DND-41 (cell line): Measurements from ENCODE around the gene METRN.
A peak's percentile ranks its signal among the peaks of the same experiment; 100 is the strongest.
"Not testable (repeated sequence)": the region's sequence is repeated elsewhere in the genome, so short reads cannot be mapped to it uniquely, and the experiment has no call there.

Source experiments
- ATAC-seq: fragments of 200-7000 bp; cut with Tn5 transposase; 3 replicates; pipeline ENCODE4 v1.9.1; 2021; ENCODE audit warnings: low read depth; ENCODE audit not compliant: insufficient read depth
- DNase-seq: peaks from one replicate; pipeline ENCODE4 v3.0.0-alpha.2; 2020
- H2AFZ ChIP-seq: 2 replicates; pipeline ENCODE4 v1.6.0; 2012; ENCODE audit warnings: low read depth, low read length
- H3K27ac ChIP-seq: 2 replicates; pipeline ENCODE4 v1.5.1; 2012; ENCODE audit warnings: low read length, inconsistent platforms
- H3K27me3 ChIP-seq: fragments of 200-600 bp; sonication (generic); 2 replicates; pipeline ENCODE4 v1.6.0; 2012; ENCODE audit warnings: low read length, mild to moderate bottlenecking, inconsistent platforms; ENCODE audit not compliant: insufficient read depth, poor library complexity
- H3K36me3 ChIP-seq: 2 replicates; pipeline ENCODE4 v1.5.1; 2012; ENCODE audit warnings: low read length, inconsistent platforms; ENCODE audit not compliant: insufficient read depth
- H3K4me1 ChIP-seq: 2 replicates; pipeline ENCODE4 v1.5.1; 2012; ENCODE audit warnings: mild to moderate bottlenecking, low read length; ENCODE audit not compliant: insufficient read depth
- H3K4me2 ChIP-seq: 2 replicates; pipeline ENCODE4 v1.6.0; 2012; ENCODE audit warnings: mild to moderate bottlenecking, moderate library complexity, low read length, inconsistent platforms; ENCODE audit not compliant: insufficient read depth
- H3K4me3 ChIP-seq, 2 experiments: fragments of 200-600 bp in 1 of 2; shearing (Covaris generic) in 1 of 2; 2 replicates each; pipeline ENCODE4 v1.5.1; 2012 to 2016; ENCODE audit warnings: inconsistent platforms in 2 of 2, low read length in 2 of 2, mild to moderate bottlenecking in 2 of 2, low read depth in 1 of 2, moderate library complexity in 1 of 2
- H3K79me2 ChIP-seq: 2 replicates; pipeline ENCODE4 v1.6.0; 2012; ENCODE audit warnings: low read length, inconsistent platforms; ENCODE audit not compliant: insufficient read depth
- H3K9ac ChIP-seq: 2 replicates; pipeline ENCODE4 v1.6.0; 2012; ENCODE audit warnings: low read depth, mild to moderate bottlenecking, inconsistent platforms, low read length, moderate library complexity
- H3K9me3 ChIP-seq: 2 replicates; pipeline ENCODE4 v1.5.1; 2012; ENCODE audit warnings: low read length, moderate library complexity, mild to moderate bottlenecking, inconsistent platforms; ENCODE audit not compliant: insufficient read depth, severe bottlenecking
- H4K20me1 ChIP-seq: 2 replicates; pipeline ENCODE4 v1.6.0; 2012; ENCODE audit warnings: low read length; ENCODE audit not compliant: insufficient read depth
- CTCF ChIP-seq: IDR thresholded peaks from 2 replicates; pipeline ENCODE4 v1.5.1; 2012; ENCODE audit warnings: borderline replicate concordance, low read length, moderate library complexity, mild to moderate bottlenecking; ENCODE audit not compliant: poor library complexity, severe bottlenecking; ENCODE audit errors: extremely low read depth
- EZH2 ChIP-seq: IDR thresholded peaks from 3 replicates; pipeline ENCODE4 v1.6.1; 2012; ENCODE audit warnings: borderline replicate concordance, low read depth, mild to moderate bottlenecking, moderate library complexity, low read length, inconsistent platforms; ENCODE audit not compliant: severe bottlenecking

Gene METRN

GRCh38 chr16:689175-689897, 25.6 kb upstream of the METRN start:
- peak overlapping the region; percentile 83 for H3K27ac ChIP-seq
- H3K4me1 ChIP-seq, result peaks cover 49% of the 10 kb centered on the region
- peaks cover 20% of the 10 kb centered on the region for H3K79me2 ChIP-seq
- DNase-seq (no peak), ATAC-seq (no peak)
- peak overlapping the region; percentile 78; the same call in 1 of the 2 replicates for H2AFZ ChIP-seq
- peaks cover 37% of the 10 kb centered on the region for H3K36me3 ChIP-seq
- peak overlapping the region; percentile 73 to 84 for H3K4me3 ChIP-seq
- H3K9ac ChIP-seq, result peak overlapping the region; percentile 80
- TF ChIP-seq CTCF, result no peak
- TF ChIP-seq EZH2, result no peak
- no peaks in the 10 kb centered on the region for H3K9me3 ChIP-seq
- H4K20me1 ChIP-seq, result peaks cover 13% of the 10 kb centered on the region; the same call in 1 of the 2 replicates
- H3K4me2 ChIP-seq, result peak overlapping the region; percentile 94
- H3K27me3 ChIP-seq, result no peaks in the 10 kb centered on the region

GRCh38 chr16:691242-691641, 23.7 kb upstream of the METRN start:
- H3K9me3 ChIP-seq, H3K4me2 ChIP-seq, H3K27me3 ChIP-seq, ATAC-seq, H3K4me3 ChIP-seq, H3K9ac ChIP-seq, H3K27ac ChIP-seq, DNase-seq: not testable (repeated sequence)
- Histone ChIP-seq H4K20me1 (peaks cover 13% of the 10 kb centered on the region; the same call in 1 of the 2 replicates), H3K4me1 (peaks cover 30% of the 10 kb centered on the region), H3K79me2 (peaks cover 20% of the 10 kb centered on the region), H2AFZ (peak overlapping the region; percentile 78; the same call in 1 of the 2 replicates), H3K36me3 (peaks cover 19% of the 10 kb centered on the region)

- Histone ChIP-seq H3K4me3 (no peak overlapping the region), H3K79me2 (peaks cover 16% of the 10 kb centered on the region), H4K20me1 (peaks cover 11% of the 10 kb centered on the region; the same call in 1 of the 2 replicates), H3K4me1 (peaks cover 29% of the 10 kb centered on the region), H3K9me3 (no peaks in the 10 kb centered on the region), H3K27ac (no peak overlapping the region), H3K36me3 (peaks cover 6% of the 10 kb centered on the region), H3K27me3 (no peaks in the 10 kb centered on the region), H2AFZ (no peak overlapping the region), H3K9ac (no peak overlapping the region), H3K4me2 (no peak overlapping the region)
- TF ChIP-seq EZH2 (no peak), CTCF (no peak)
- no peak for DNase-seq
- no peak for ATAC-seq
These were observed 22.4 kb upstream of the METRN start for GRCh38 chr16:692356-693108.

- H3K27me3 ChIP-seq, result no peaks in the 10 kb centered on the region
- TF ChIP-seq EZH2 (no peak), CTCF (no peak)
- H3K9ac ChIP-seq, result no peak overlapping the region
- peaks cover 3% of the 10 kb centered on the region; the same call in 1 of the 2 replicates for H4K20me1 ChIP-seq
- H3K4me1 ChIP-seq, result peaks cover 22% of the 10 kb centered on the region
- ATAC-seq (no peak), DNase-seq (no peak)
- peaks cover 16% of the 10 kb centered on the region for H3K79me2 ChIP-seq
- no peak overlapping the region for H3K4me2 ChIP-seq
- H3K27ac ChIP-seq, result no peak overlapping the region
- no peak overlapping the region for H2AFZ ChIP-seq
- no peaks in the 10 kb centered on the region for H3K36me3 ChIP-seq
- H3K4me3 ChIP-seq, result no peak overlapping the region
- no peaks in the 10 kb centered on the region for H3K9me3 ChIP-seq
These were observed 21.6 kb upstream of the METRN start for GRCh38 chr16:693364-693763.
